Medulla oblongata (tissue), 1 donor: ENCODE results near the gene RALGDS.
A peak's percentile ranks its signal among the peaks of the same experiment; 100 is the strongest.
"Not testable (repeated sequence)": the region's sequence is repeated elsewhere in the genome, so short reads cannot be mapped to it uniquely, and the experiment has no call there.

ENCODE experiments used
- DNase-seq: peaks from one replicate; pipeline ENCODE4 v3.0.0-alpha.2; 2015; ENCODE audit errors: extremely low spot score

Gene RALGDS

GRCh38 chr9:133121198-133121914, at the start of gene RALGDS:
RALGDS (minus strand) TSS chr9:133121240; CDS start chr9:133121154, 86 bp downstream.
- peak; percentile 94 for DNase-seq

- DNase-seq = no peak
These were observed 49.7 kb upstream of the RALGDS start for GRCh38 chr9:133170716-133171115.

GRCh38 chr9:133169687-133170086, 48.6 kb upstream of the RALGDS start:
- not testable (repeated sequence) for DNase-seq

GRCh38 chr9:133169102-133169501, 48.1 kb upstream of the RALGDS start:
- DNase-seq = no peak

GRCh38 chr9:133168432-133168831, 47.4 kb upstream of the RALGDS start:
- no peak for DNase-seq

- DNase-seq = no peak
These were observed 46.7 kb upstream of the RALGDS start for GRCh38 chr9:133167769-133168168.

- no peak for DNase-seq
These were observed 46.2 kb upstream of the RALGDS start for GRCh38 chr9:133167096-133167730.

- no peak for DNase-seq
These were observed 45.4 kb upstream of the RALGDS start for GRCh38 chr9:133166392-133166791.

GRCh38 chr9:133165452-133165730, 44.4 kb upstream of the RALGDS start:
- no peak for DNase-seq

GRCh38 chr9:133164191-133164590, 43.2 kb upstream of the RALGDS start:
- DNase-seq = no peak

- peak; percentile 49 for DNase-seq
These were observed 42.6 kb upstream of the RALGDS start, which contains the start of gene GBGT1 for GRCh38 chr9:133163504-133164172. GBGT1 (minus strand) TSS chr9:133163914; CDS start chr9:133162412, 1,502 bp downstream.

- no peak for DNase-seq
These were observed 41.9 kb upstream of the RALGDS start for GRCh38 chr9:133162861-133163503.

- DNase-seq = no peak
These were observed 40.5 kb upstream of the RALGDS start for GRCh38 chr9:133161547-133161950.

- DNase-seq = peak; percentile 71
These were observed 39.9 kb upstream of the RALGDS start for GRCh38 chr9:133160742-133161546.

GRCh38 chr9:133158695-133159094, 37.7 kb upstream of the RALGDS start:
- no peak for DNase-seq

GRCh38 chr9:133155156-133155555, 34.1 kb upstream of the RALGDS start:
- DNase-seq = no peak

GRCh38 chr9:133154097-133154989, 33.3 kb upstream of the RALGDS start:
- no peak for DNase-seq

GRCh38 chr9:133153227-133154096, 32.4 kb upstream of the RALGDS start:
- DNase-seq = no peak
